Measurements from ENCODE around the gene NR5A2. TPM values are rescaled to one million over a fixed set of nuclear protein-coding genes. Genes with fewer than 3 reads are reported as not detected.
A peak's percentile ranks its signal among the peaks of the same experiment; 100 is the strongest.

Gene NR5A2
- 100 to 1,000 TPM in 1 of 2 donors, 10 to 100 TPM in 1; 98.3 to 202 TPM for total RNA-seq

DNA sequence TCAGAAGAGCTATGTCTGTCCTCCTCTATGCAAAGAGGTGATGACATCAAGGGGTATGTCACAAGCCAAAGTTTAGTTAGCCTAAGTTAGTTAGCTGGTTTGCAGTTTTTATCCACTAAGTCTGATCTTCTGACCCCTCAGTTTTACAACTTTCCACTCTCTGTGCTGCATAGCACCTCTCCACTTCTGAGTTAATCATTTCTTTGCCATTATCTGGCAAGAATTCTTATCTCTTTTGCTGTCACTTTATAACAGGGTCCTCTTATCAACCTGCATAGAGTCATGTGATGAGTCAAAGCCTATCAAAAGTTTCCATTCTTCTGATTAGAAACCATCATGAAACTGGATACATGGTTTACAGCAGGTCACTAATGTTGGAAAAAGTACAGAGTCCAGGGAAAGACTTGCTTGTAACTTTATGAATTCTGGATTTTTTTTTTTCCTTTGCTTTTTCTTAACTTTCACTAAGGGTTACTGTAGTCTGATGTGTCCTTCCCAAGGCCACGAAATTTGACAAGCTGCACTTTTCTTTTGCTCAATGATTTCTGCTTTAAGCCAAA is at the start of gene NR5A2:
NR5A2 (plus strand) TSS at position 447 of the 560 bp plus-strand sequence. CDS start 138 bp downstream, outside the sequence.
- H3K4me3 ChIP-seq, result peak within 1 kb of the TSS; percentile 65 to 68

DNA sequence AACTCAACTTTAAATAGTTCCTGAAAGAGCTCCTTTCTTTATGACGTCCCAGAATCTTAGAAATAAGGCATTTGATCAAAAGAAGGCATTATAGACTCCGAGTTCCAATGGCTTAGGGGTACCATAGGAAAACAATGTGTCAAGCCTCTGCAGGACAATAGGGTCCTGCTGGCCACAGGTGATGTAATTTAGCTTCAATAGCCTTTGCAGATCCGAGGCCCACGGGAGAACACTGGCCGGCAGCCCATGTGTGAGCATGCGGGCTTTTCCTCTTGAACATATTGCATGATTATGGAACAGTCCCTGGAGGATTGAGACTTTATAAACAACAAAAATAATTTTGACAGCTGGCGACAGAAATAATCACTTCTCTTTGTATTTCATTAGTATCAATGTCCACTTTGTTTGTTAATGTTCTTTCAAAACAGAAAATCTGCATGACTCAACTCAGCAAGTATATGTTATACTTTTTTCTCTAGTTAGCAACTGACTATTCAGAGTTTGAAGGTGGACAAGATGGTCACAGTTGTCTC is 49.0 kb upstream of the NR5A2 start:
- Histone ChIP-seq H3K36me3 (replicated peaks in 1 of 2; ENCODE audit: insufficient read depth in 1 of 2, low read depth in 2 of 2) (no peaks in the 10 kb centered on the region), H3K27ac (peak overlapping the region; percentile 62 to 90 (median 72)), H3K9me3 (no peaks in the 10 kb centered on the region), H3K4me1 (peaks cover 33% of the 10 kb centered on the region), H3K27me3 (no peaks in the 10 kb centered on the region), H3K4me3 (no peak overlapping the region)
- DNase-seq (peak; percentile 31 to 67 (median 54)), ATAC-seq (peak; percentile 48)
- TF ChIP-seq POLR2A (IDR thresholded peaks at IDR 0.05), result no peak
- TF ChIP-seq, protein P1, sequence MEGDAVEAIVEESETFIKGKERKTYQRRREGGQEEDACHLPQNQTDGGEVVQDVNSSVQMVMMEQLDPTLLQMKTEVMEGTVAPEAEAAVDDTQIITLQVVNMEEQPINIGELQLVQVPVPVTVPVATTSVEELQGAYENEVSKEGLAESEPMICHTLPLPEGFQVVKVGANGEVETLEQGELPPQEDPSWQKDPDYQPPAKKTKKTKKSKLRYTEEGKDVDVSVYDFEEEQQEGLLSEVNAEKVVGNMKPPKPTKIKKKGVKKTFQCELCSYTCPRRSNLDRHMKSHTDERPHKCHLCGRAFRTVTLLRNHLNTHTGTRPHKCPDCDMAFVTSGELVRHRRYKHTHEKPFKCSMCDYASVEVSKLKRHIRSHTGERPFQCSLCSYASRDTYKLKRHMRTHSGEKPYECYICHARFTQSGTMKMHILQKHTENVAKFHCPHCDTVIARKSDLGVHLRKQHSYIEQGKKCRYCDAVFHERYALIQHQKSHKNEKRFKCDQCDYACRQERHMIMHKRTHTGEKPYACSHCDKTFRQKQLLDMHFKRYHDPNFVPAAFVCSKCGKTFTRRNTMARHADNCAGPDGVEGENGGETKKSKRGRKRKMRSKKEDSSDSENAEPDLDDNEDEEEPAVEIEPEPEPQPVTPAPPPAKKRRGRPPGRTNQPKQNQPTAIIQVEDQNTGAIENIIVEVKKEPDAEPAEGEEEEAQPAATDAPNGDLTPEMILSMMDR (IDR thresholded peaks at IDR 0.05), result no peak
- WGBS, 2 donors, result 29 to 36% methylated on average over 7 of the region's 7 CpGs
- intact Hi-C loops (cut with DNase I), result no loop called here

More for the DNA sequence above, at the start of gene NR5A2:
- TF ChIP-seq POLR2A (IDR thresholded peaks at IDR 0.05), result peak in 2 of 3 donors; percentile 83 to 89
- TF ChIP-seq, protein P1 (IDR thresholded peaks at IDR 0.05), result peak in 1 of 7 experiments; percentile 1
- Histone ChIP-seq H3K9me3 (no peaks in the 10 kb centered on the region), H3K4me1 (peaks cover 51% of the 10 kb centered on the region), H3K27me3 (no peaks in the 10 kb centered on the region), H3K36me3 (replicated peaks in 1 of 2; ENCODE audit: insufficient read depth in 1 of 2, low read depth in 2 of 2) (no peaks in the 10 kb centered on the region), H3K27ac (peak within 1 kb of the TSS; percentile 86 to 96 (median 94))
- intact Hi-C loops (cut with DNase I), result no loop called here
- WGBS, 2 donors, result 20 to 26% methylated on average over 1 of the region's 1 CpG
- ATAC-seq (peak; percentile 80), DNase-seq (no peak)

DNA sequence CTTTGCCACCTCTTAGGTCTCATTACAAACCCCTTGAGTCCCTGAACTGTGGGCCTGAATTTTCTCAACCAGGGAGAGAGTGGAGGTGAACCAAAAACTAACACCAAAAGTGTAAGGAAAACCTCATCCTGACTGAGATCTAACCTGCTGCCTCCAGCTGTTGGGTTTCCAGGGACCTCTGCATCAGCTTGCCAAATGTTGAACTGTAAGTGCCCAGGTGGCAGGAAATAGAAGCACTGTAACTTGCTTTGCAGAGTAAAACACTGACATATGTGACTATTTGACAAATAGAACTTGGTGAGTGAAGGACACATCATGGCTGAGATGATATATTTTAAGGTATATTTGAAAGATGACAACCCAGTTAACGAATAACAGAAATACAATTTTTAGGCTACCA is 48.4 kb upstream of the NR5A2 start:
- Histone ChIP-seq H3K4me3 (no peak overlapping the region), H3K36me3 (replicated peaks in 1 of 2; ENCODE audit: insufficient read depth in 1 of 2, low read depth in 2 of 2) (no peaks in the 10 kb centered on the region), H3K27me3 (no peaks in the 10 kb centered on the region), H3K9me3 (no peaks in the 10 kb centered on the region), H3K27ac (peak overlapping the region; percentile 62 to 90 (median 72)), H3K4me1 (peaks cover 33% of the 10 kb centered on the region)
- ATAC-seq, result peak; percentile 79
- peak; percentile 59 to 81 (median 74) for DNase-seq
- WGBS, 2 donors, result 37 to 48% methylated on average over 1 of the region's 1 CpG
- TF ChIP-seq, protein P1 (IDR thresholded peaks at IDR 0.05), result peak in 2 of 7 experiments; percentile 12 to 14
- TF ChIP-seq POLR2A (IDR thresholded peaks at IDR 0.05), result no peak
- intact Hi-C loops (cut with DNase I), result no loop called here

DNA sequence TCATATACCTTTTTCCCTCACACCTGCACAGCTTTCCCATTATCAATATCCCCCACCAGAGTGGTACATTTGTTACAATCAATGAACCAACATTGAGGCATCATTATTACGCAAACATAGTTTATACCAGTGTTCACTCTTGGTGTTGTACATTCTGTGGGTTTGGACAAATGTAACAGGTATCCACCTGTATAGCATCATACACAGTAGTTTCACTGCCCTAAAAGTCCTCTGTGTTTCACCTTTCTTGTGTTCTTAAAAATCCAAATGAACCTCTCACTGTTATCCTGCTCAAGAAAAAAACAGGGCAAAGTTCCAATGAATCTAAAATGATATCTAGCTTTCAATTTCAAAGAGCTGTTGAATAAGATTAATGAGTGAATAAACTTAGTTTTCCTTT is 45.9 kb upstream of the NR5A2 start:
- no peak overlapping the region for H3K4me3 ChIP-seq
- intact Hi-C loops (cut with DNase I), result no loop called here
- peaks cover 30% of the 10 kb centered on the region for H3K4me1 ChIP-seq
- no peaks in the 10 kb centered on the region for H3K36me3 ChIP-seq (replicated peaks in 1 of 2; ENCODE audit: insufficient read depth in 1 of 2, low read depth in 2 of 2)
- no peaks in the 10 kb centered on the region for H3K9me3 ChIP-seq
- 88 to 94% methylated on average over 1 of the region's 1 CpG for WGBS, 2 donors
- DNase-seq, result no peak
- no peaks in the 10 kb centered on the region for H3K27me3 ChIP-seq
- no peak for ATAC-seq
- no peak for TF ChIP-seq POLR2A (IDR thresholded peaks at IDR 0.05)
- TF ChIP-seq, protein P1 (IDR thresholded peaks at IDR 0.05), result no peak
- H3K27ac ChIP-seq, result peak overlapping the region in 2 of 4 donors; percentile 16 to 46

Measured in body of pancreas (tissue), 4 donors.